GM21367 (cell line): ENCODE data around the gene GTF2H1.

Experiments used
- ATAC-seq: cut with Tn5 transposase; IDR thresholded peaks from one replicate; pipeline ENCODE4 v1.9.1; 2021; ENCODE audit not compliant: unreplicated experiment

The GTF2H1 gene

GRCh38 chr11:18321969-18322711 lies at the start of gene GTF2H1, which contains the start of gene HPS5:
Gene GTF2H1 (plus strand): TSS chr11:18322567. CDS start chr11:18333075, 10,508 bp downstream.
Gene HPS5 (minus strand): TSS chr11:18322140. CDS start chr11:18317858, 4,282 bp downstream.
- ATAC-seq = peak; percentile 71

- ATAC-seq = no peak
Observed at GRCh38 chr11:18277565-18278271, 44.6 kb upstream of the GTF2H1 start.

GRCh38 chr11:18280438-18281045 lies 41.8 kb upstream of the GTF2H1 start:
- peak; percentile 78 for ATAC-seq

GRCh38 chr11:18282626-18283025 lies 39.7 kb upstream of the GTF2H1 start:
- ATAC-seq = no peak

GRCh38 chr11:18285841-18286240 lies 36.5 kb upstream of the GTF2H1 start:
- ATAC-seq = no peak

- ATAC-seq = no peak
Observed at GRCh38 chr11:18288911-18289310, 33.5 kb upstream of the GTF2H1 start.

GRCh38 chr11:18294862-18295261 lies 27.5 kb upstream of the GTF2H1 start:
- ATAC-seq = peak; percentile 78

- no peak for ATAC-seq
Observed at GRCh38 chr11:18295316-18295715, 27.1 kb upstream of the GTF2H1 start.

GRCh38 chr11:18299721-18300120 lies 22.6 kb upstream of the GTF2H1 start:
- ATAC-seq = no peak

GRCh38 chr11:18304745-18305144 lies 17.6 kb upstream of the GTF2H1 start:
- no peak for ATAC-seq

- no peak for ATAC-seq
Observed at GRCh38 chr11:18307461-18308139, 14.8 kb upstream of the GTF2H1 start.

GRCh38 chr11:18308242-18308641 lies 14.1 kb upstream of the GTF2H1 start:
- no peak for ATAC-seq

- no peak for ATAC-seq
Observed at GRCh38 chr11:18309691-18310090, 12.7 kb upstream of the GTF2H1 start.

GRCh38 chr11:18310800-18311340 lies 11.5 kb upstream of the GTF2H1 start:
- peak; percentile 63 for ATAC-seq

GRCh38 chr11:18312012-18312411 lies 10.4 kb upstream of the GTF2H1 start:
- ATAC-seq = no peak

- ATAC-seq = no peak
Observed at GRCh38 chr11:18312663-18313420, 9.5 kb upstream of the GTF2H1 start.

- no peak for ATAC-seq
Observed at GRCh38 chr11:18313965-18314763, 8.2 kb upstream of the GTF2H1 start.

GRCh38 chr11:18314784-18315523 lies 7.4 kb upstream of the GTF2H1 start:
- no peak for ATAC-seq

- no peak for ATAC-seq
Observed at GRCh38 chr11:18315893-18316292, 6.5 kb upstream of the GTF2H1 start.
